HepG2 (cell line): ENCODE data around the gene NPBWR2. TPM values are rescaled to one million over a fixed set of nuclear protein-coding genes. Genes with fewer than 3 reads are reported as not detected.

Source experiments
- EZH2 ChIP-seq: conservative IDR thresholded peaks from 2 replicates; pipeline ENCODE4 v1.6.1; 2012; ENCODE audit warnings: mild to moderate bottlenecking, low read depth, low read length, moderate library complexity
- FOXP1 ChIP-seq, 2 experiments: fragments of 450-650 bp in 1 of 2; IDR thresholded peaks; 2 replicates each; pipeline ENCODE4 v1.6.1; 2017 to 2018; ENCODE audit warnings: antibody characterized with exemption in 1 of 2
- MAFK ChIP-seq, 2 experiments: IDR thresholded peaks in 1 of 2; conservative IDR thresholded peaks in 1 of 2; 2 replicates each; pipeline ENCODE4 v1.6.1; 2011; ENCODE audit warnings: improper control_type of control experiment in 2 of 2, low read length in 2 of 2
- MEIS1 ChIP-seq: sonication (generic); formaldehyde crosslinking; IDR thresholded peaks from 2 replicates; pipeline ENCODE4 v1.9.0; 2021; ENCODE audit warnings: mild to moderate bottlenecking, missing genetic modification reagents, moderate library complexity, borderline replicate concordance
- NFE2L1 ChIP-seq: sonication (generic); formaldehyde crosslinking; IDR thresholded peaks from 2 replicates; pipeline ENCODE4 v1.4.0; 2020; ENCODE audit warnings: missing genetic modification reagents, mild to moderate bottlenecking, borderline replicate concordance
- NR3C1 ChIP-seq: sonication (generic); formaldehyde crosslinking; IDR thresholded peaks from 2 replicates; pipeline ENCODE4 v1.4.0; 2020; ENCODE audit warnings: missing genetic modification reagents
- PITX1 ChIP-seq: sonication (generic); formaldehyde crosslinking; IDR thresholded peaks from 2 replicates; pipeline ENCODE4 v1.5.1; 2020; ENCODE audit warnings: mild to moderate bottlenecking, missing genetic modification reagents
- POLR2AphosphoS2 ChIP-seq: IDR thresholded peaks from 2 replicates; pipeline ENCODE4 v1.6.1; 2011; ENCODE audit warnings: low read depth, low read length, improper control_type of control experiment
- RORA ChIP-seq: sonication (generic); formaldehyde crosslinking; IDR thresholded peaks from 2 replicates; pipeline ENCODE4 v1.5.0; 2020; ENCODE audit warnings: mild to moderate bottlenecking, missing genetic modification reagents, moderate library complexity
- SIX4 ChIP-seq: sonication (generic); formaldehyde crosslinking; IDR thresholded peaks from 2 replicates; pipeline ENCODE4 v1.4.0; 2020; ENCODE audit warnings: missing genetic modification reagents
- ZKSCAN5 ChIP-seq: sonication (generic); formaldehyde crosslinking; IDR thresholded peaks from 2 replicates; pipeline ENCODE4 v1.5.1; 2020; ENCODE audit warnings: mild to moderate bottlenecking, missing genetic modification reagents
- ZMYM4 ChIP-seq: sonication (generic); formaldehyde crosslinking; IDR thresholded peaks from 2 replicates; pipeline ENCODE4 v1.8.1; 2023; ENCODE audit warnings: mild to moderate bottlenecking, missing genetic modification reagents
- ZNF121 ChIP-seq: sonication (generic); formaldehyde crosslinking; IDR thresholded peaks from 2 replicates; pipeline ENCODE4 v1.5.0; 2020; ENCODE audit warnings: mild to moderate bottlenecking, missing genetic modification reagents
- ZNF234 ChIP-seq: sonication (generic); formaldehyde crosslinking; conservative IDR thresholded peaks from 2 replicates; pipeline ENCODE4 v1.5.1; 2020; ENCODE audit warnings: mild to moderate bottlenecking, missing genetic modification reagents
- ZNF713 ChIP-seq: sonication (generic); formaldehyde crosslinking; IDR thresholded peaks from 2 replicates; pipeline ENCODE4 v1.4.0; 2020; ENCODE audit warnings: mild to moderate bottlenecking, missing genetic modification reagents
- polyA plus RNA-seq, 8 experiments: library from polyadenylated mRNA; depleted of rRNA in 3 of 8; stranded (reverse) in 7 of 8; unstranded in 1 of 8; fragments of >200 nt; fragmentation: Illumina TruSeq in 4 of 8; extraction: Trizol in 4 of 8; gene quantifications; 2 replicates each; pipeline versions ENCODE4 v1.2.1 to v1.2.3, GENCODE V29; 2011 to 2016; ENCODE audit warnings: low read depth in 4 of 8, missing spikeins in 1 of 8, mixed read lengths in 1 of 8; ENCODE audit not compliant: insufficient read depth in 1 of 8
- total RNA-seq, 5 experiments: library from RNA; depleted of rRNA; stranded (reverse); fragments of >200 nt; fragmentation: Illumina TruSeq; extraction: Trizol; gene quantifications; 2 replicates each; pipeline ENCODE4 v1.2.3, GENCODE V29; 2016; ENCODE audit warnings: low read depth in 1 of 5
- TF ChIP-seq, protein P1 (sequence below): sonication (generic); formaldehyde crosslinking; IDR thresholded peaks from 2 replicates; pipeline ENCODE4 v1.4.0; 2020; ENCODE audit warnings: missing genetic modification reagents, low read depth, mild to moderate bottlenecking, borderline replicate concordance
- TF ChIP-seq, protein P2 (sequence below): sonication (generic); formaldehyde crosslinking; IDR thresholded peaks from 2 replicates; pipeline ENCODE4 v1.5.0; 2020; ENCODE audit warnings: missing genetic modification reagents
- TF ChIP-seq, protein P3 (sequence below): sonication (generic); formaldehyde crosslinking; IDR thresholded peaks from 2 replicates; pipeline ENCODE4 v1.4.0; 2020; ENCODE audit warnings: mild to moderate bottlenecking, missing genetic modification reagents
- TF ChIP-seq, protein P4 (sequence below): sonication (generic); formaldehyde crosslinking; IDR thresholded peaks from 2 replicates; pipeline ENCODE4 v1.8.0; 2022; ENCODE audit warnings: mild to moderate bottlenecking, missing genetic modification reagents, moderate library complexity
- TF ChIP-seq, protein P5 (sequence below): sonication (generic); formaldehyde crosslinking; IDR thresholded peaks from 2 replicates; pipeline ENCODE4 v1.4.0; 2020; ENCODE audit warnings: missing genetic modification reagents, borderline replicate concordance

NPBWR2 gene
- total and polyA plus RNA-seq, 2 of the 13 experiments (the other 11 are each of a cell fraction or from before 2014, with no cell fraction given): not detected

DNA sequence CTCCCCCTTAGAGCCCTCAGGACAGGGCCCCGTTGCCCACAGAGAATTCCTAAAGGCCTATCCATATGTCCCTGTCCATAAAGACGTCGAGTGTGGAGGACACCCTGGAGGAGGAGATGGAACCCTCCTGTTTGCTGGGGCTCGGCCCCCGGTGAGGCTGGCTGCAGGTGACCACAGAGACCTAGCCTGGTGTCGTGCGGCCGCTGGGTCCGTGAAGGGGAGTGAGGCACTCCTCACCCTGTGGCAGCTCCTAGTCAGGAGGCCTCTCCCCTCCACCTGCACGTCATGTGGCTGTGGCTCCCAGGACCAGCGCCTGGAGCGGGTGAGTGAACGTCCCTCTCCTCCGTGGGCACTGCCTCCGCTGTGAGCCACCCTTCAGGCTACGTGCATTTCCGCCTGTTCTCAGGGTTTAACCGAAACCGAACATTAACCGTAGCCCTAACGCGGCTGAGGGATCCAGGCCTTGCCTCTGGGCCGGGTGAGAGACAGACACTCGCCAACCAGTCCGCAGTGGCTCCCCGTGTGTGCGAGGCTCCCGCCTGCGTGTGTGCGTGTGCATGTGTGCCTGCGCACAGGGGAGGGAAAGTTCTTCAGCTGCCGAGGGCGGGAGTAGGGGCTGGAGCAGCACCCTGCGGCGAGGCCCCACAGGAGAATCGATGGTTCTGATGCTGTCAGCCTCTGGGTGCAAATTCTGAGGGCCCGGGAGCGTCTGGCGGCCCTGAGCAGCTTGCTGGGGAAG is 50.3 kb downstream of the NPBWR2 start (continued):
- TF ChIP-seq, protein P1, sequence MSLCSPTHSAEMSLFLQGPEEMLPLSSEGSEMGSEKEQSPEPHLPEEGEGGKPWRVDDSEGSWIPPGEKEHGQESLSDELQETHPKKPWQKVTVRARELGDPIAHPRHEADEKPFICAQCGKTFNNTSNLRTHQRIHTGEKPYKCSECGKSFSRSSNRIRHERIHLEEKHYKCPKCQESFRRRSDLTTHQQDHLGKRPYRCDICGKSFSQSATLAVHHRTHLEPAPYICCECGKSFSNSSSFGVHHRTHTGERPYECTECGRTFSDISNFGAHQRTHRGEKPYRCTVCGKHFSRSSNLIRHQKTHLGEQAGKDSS (CRISPR knock-in tag): peak; percentile 92; the same call in 1 of the 2 replicates
- no peak for TF ChIP-seq ZNF121 (CRISPR knock-in tag)
- TF ChIP-seq, protein P2, sequence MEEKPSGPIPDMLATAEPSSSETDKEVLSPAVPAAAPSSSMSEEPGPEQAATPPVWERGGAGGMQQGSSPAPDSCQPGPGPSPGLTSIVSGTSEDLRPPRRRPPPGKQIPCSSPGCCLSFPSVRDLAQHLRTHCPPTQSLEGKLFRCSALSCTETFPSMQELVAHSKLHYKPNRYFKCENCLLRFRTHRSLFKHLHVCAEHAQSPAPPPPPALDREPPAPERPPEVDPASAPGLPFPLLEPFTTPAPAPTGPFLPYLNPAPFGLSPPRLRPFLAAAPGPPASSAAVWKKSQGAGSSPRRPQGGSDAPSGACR (CRISPR knock-in tag): peak; percentile 91
- no peak for TF ChIP-seq ZMYM4
- TF ChIP-seq SIX4: no peak
- TF ChIP-seq MEIS1 (CRISPR knock-in tag): peak; percentile 87; the same call in 1 of the 2 replicates
- TF ChIP-seq PITX1 (CRISPR knock-in tag): peak; percentile 62; the same call in 1 of the 2 replicates
- TF ChIP-seq, protein P3, sequence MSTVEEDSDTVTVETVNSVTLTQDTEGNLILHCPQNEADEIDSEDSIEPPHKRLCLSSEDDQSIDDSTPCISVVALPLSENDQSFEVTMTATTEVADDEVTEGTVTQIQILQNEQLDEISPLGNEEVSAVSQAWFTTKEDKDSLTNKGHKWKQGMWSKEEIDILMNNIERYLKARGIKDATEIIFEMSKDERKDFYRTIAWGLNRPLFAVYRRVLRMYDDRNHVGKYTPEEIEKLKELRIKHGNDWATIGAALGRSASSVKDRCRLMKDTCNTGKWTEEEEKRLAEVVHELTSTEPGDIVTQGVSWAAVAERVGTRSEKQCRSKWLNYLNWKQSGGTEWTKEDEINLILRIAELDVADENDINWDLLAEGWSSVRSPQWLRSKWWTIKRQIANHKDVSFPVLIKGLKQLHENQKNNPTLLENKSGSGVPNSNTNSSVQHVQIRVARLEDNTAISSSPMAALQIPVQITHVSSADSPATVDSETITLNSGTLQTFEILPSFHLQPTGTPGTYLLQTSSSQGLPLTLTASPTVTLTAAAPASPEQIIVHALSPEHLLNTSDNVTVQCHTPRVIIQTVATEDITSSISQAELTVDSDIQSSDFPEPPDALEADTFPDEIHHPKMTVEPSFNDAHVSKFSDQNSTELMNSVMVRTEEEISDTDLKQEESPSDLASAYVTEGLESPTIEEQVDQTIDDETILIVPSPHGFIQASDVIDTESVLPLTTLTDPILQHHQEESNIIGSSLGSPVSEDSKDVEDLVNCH (CRISPR knock-in tag): peak; percentile 94; the same call in 1 of the 2 replicates
- no peak for TF ChIP-seq ZNF713
- TF ChIP-seq NR3C1: no peak
- no peak for TF ChIP-seq MAFK (conservative IDR thresholded peaks at IDR 0.05 in 1 of 2, IDR thresholded peaks at IDR 0.05 in 1 of 2; ENCODE audit: low read length in 2 of 2)
- TF ChIP-seq RORA: no peak
- no peak for TF ChIP-seq EZH2
- TF ChIP-seq, protein P4, sequence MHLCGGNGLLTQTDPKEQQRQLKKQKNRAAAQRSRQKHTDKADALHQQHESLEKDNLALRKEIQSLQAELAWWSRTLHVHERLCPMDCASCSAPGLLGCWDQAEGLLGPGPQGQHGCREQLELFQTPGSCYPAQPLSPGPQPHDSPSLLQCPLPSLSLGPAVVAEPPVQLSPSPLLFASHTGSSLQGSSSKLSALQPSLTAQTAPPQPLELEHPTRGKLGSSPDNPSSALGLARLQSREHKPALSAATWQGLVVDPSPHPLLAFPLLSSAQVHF (CRISPR knock-in tag): no peak
- no peak for TF ChIP-seq FOXP1 (IDR thresholded peaks at IDR 0.05)
- no peak for TF ChIP-seq FOXP1 (CRISPR knock-in tag; IDR thresholded peaks at IDR 0.05)
- 0 out of 2 replicates have a peak, but pooled peaks have one; percentile 10 for TF ChIP-seq ZKSCAN5
- no peak for TF ChIP-seq POLR2AphosphoS2
- TF ChIP-seq, protein P5, sequence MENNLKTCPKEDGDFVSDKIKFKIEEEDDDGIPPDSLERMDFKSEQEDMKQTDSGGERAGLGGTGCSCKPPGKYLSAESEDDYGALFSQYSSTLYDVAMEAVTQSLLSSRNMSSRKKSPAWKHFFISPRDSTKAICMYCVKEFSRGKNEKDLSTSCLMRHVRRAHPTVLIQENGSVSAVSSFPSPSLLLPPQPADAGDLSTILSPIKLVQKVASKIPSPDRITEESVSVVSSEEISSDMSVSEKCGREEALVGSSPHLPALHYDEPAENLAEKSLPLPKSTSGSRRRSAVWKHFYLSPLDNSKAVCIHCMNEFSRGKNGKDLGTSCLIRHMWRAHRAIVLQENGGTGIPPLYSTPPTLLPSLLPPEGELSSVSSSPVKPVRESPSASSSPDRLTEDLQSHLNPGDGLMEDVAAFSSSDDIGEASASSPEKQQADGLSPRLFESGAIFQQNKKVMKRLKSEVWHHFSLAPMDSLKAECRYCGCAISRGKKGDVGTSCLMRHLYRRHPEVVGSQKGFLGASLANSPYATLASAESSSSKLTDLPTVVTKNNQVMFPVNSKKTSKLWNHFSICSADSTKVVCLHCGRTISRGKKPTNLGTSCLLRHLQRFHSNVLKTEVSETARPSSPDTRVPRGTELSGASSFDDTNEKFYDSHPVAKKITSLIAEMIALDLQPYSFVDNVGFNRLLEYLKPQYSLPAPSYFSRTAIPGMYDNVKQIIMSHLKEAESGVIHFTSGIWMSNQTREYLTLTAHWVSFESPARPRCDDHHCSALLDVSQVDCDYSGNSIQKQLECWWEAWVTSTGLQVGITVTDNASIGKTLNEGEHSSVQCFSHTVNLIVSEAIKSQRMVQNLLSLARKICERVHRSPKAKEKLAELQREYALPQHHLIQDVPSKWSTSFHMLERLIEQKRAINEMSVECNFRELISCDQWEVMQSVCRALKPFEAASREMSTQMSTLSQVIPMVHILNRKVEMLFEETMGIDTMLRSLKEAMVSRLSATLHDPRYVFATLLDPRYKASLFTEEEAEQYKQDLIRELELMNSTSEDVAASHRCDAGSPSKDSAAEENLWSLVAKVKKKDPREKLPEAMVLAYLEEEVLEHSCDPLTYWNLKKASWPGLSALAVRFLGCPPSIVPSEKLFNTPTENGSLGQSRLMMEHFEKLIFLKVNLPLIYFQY: no peak; the same call in 1 of the 2 replicates
- TF ChIP-seq NFE2L1 (CRISPR knock-in tag): peak; percentile 74; the same call in 1 of the 2 replicates
- TF ChIP-seq ZNF234 (CRISPR knock-in tag): no peak
